NT2/D1 (cell line): Measurements from ENCODE around the gene MYDGF.

Source experiments
- SUZ12 ChIP-seq: IDR thresholded peaks from 2 replicates; pipeline ENCODE4 v1.6.1; 2011; ENCODE audit not compliant: insufficient read length, insufficient read depth; ENCODE audit errors: extremely low read depth
- YY1 ChIP-seq: IDR thresholded peaks from 2 replicates; pipeline ENCODE4 v1.6.1; 2011; ENCODE audit not compliant: insufficient read length, insufficient read depth

- TF ChIP-seq YY1 (no peak), SUZ12 (no peak)
Measured at GRCh38 chr19:4701557-4701956, 31.4 kb upstream of the MYDGF start.
